ENCODE data around the gene SCAMP2. TPM values are rescaled to one million over a fixed set of nuclear protein-coding genes. Genes with fewer than 3 reads are reported as not detected.

The SCAMP2 gene
- total RNA-seq, 2 experiments from 2014 or later: 56.1 to 56.9 TPM

DNA sequence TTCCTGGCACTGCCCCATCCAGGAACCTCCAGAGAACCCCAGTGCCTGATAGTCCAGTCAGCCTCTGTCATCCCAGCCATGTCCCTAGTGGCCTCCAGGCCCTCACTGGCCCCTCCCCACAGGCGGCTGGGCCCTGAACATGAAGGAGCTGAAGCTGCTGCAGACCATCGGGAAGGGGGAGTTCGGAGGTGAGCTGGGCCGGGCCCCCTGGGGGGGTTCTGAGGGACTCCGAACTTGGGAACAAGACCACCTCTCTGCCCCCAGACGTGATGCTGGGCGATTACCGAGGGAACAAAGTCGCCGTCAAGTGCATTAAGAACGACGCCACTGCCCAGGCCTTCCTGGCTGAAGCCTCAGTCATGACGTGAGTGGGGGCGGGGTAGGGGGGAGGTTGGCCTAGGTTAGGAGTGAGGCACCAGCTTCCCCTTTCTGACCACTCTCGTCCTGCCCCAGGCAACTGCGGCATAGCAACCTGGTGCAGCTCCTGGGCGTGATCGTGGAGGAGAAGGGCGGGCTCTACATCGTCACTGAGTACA, 72.5 kb downstream of the SCAMP2 start:
- Histone ChIP-seq H3K9me3 (ENCODE audit: control insufficient read depth in 1 of 2, insufficient read depth in 1 of 2, low read length in 2 of 2) (no peaks in the 10 kb centered on the region), H3K27ac (ENCODE audit: low read depth in 1 of 2, low read length in 2 of 2) (no peak overlapping the region), H3K27me3 (ENCODE audit: control insufficient read depth in 1 of 2, insufficient read depth in 2 of 2, low read length in 2 of 2) (no peaks in the 10 kb centered on the region), H3K4me1 (ENCODE audit: insufficient read depth, low read length) (peaks cover 53% of the 10 kb centered on the region), H3K4me3 (ENCODE audit: low read length) (no peak overlapping the region), H3K36me3 (ENCODE audit: insufficient read depth, low read length) (peaks cover 63% of the 10 kb centered on the region)
- ChIA-PET POLR2A (interaction anchor here (33.5 kb wide), 1 partner anchor 21 kb away, joined by 925 read pairs; the partner anchor contains the start of gene CSK), CTCF (interaction anchor here (0.6 to 14.8 kb wide), 4 partner anchors 10 to 29 kb away, joined by 3 to 353 read pairs (median 132); partner anchors contain the start of gene CSK)
- peaks cover 44% of the 10 kb centered on the region for H3K4me1 Mint-ChIP-seq (ENCODE audit: low read depth)
- DNase-seq: peak in 1 of 14 experiments; percentile 49
- TF ChIP-seq, protein P1, sequence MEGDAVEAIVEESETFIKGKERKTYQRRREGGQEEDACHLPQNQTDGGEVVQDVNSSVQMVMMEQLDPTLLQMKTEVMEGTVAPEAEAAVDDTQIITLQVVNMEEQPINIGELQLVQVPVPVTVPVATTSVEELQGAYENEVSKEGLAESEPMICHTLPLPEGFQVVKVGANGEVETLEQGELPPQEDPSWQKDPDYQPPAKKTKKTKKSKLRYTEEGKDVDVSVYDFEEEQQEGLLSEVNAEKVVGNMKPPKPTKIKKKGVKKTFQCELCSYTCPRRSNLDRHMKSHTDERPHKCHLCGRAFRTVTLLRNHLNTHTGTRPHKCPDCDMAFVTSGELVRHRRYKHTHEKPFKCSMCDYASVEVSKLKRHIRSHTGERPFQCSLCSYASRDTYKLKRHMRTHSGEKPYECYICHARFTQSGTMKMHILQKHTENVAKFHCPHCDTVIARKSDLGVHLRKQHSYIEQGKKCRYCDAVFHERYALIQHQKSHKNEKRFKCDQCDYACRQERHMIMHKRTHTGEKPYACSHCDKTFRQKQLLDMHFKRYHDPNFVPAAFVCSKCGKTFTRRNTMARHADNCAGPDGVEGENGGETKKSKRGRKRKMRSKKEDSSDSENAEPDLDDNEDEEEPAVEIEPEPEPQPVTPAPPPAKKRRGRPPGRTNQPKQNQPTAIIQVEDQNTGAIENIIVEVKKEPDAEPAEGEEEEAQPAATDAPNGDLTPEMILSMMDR (IDR thresholded peaks at IDR 0.05): no peak
- no peaks in the 10 kb centered on the region for H3K9me3 Mint-ChIP-seq
- H3K4me3 Mint-ChIP-seq: no peak overlapping the region
- no peak for ATAC-seq (ENCODE audit: poor library complexity)
- intact Hi-C loops (cut with DNase I, micrococcal nuclease): loop anchor here (1.0 to 5.0 kb wide), 4 partner anchors 20 to 166 kb away; no protein-coding TSS in a partner anchor
- H3K27ac Mint-ChIP-seq: peak overlapping the region; percentile 93
- no peaks in the 10 kb centered on the region for H3K27me3 Mint-ChIP-seq
- H3K36me3 Mint-ChIP-seq (ENCODE audit: low read depth): peaks cover 77% of the 10 kb centered on the region

DNA sequence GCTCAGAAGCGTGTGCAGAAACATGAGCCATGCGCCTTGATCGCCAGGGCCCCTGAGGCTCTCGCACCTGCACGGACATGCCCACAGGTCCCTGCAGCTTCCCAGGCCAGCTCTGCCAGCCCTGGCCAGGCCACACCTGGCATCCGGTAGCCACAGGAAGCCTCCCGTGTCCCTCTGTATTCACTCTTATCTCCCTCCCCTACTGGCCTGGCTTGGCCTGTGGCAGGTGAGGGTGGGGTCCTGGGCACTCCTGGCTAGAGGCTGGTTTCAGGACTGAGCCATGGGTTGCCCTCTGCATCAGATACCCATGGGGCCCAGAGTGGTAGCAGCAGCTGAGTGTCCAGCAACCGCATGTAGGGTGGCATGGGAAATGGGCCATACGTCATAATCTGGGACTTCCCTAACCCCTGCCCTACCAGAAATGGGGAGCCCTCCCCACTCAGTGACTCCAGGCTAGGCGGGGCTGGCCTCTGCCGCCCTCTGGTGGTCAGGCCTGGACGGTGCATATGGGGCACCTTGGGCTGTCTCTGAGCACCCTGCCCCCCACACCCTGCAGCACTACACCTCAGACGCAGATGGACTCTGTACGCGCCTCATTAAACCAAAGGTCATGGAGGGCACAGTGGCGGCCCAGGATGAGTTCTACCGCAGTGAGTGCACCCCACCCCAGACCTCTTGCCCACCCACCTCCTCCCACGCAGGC, 73.2 kb downstream of the SCAMP2 start:
- peak overlapping the region; percentile 93 for H3K27ac Mint-ChIP-seq
- peaks cover 60% of the 10 kb centered on the region for H3K4me1 ChIP-seq (ENCODE audit: insufficient read depth, low read length)
- DNase-seq: peak; percentile 78 to 94 (median 87)
- H3K36me3 ChIP-seq (ENCODE audit: insufficient read depth, low read length): peaks cover 69% of the 10 kb centered on the region
- no peaks in the 10 kb centered on the region for H3K27me3 Mint-ChIP-seq
- H3K4me3 ChIP-seq (ENCODE audit: low read length): no peak overlapping the region
- peaks cover 80% of the 10 kb centered on the region for H3K36me3 Mint-ChIP-seq (ENCODE audit: low read depth)
- no peaks in the 10 kb centered on the region for H3K9me3 Mint-ChIP-seq
- intact Hi-C loops (cut with DNase I, micrococcal nuclease): loop anchor here (1.0 to 5.0 kb wide), 5 partner anchors 19 to 165 kb away; no protein-coding TSS in a partner anchor
- ATAC-seq (ENCODE audit: poor library complexity): peak; percentile 94
- no peaks in the 10 kb centered on the region for H3K27me3 ChIP-seq (ENCODE audit: control insufficient read depth in 1 of 2, insufficient read depth in 2 of 2, low read length in 2 of 2)
- H3K27ac ChIP-seq (ENCODE audit: low read depth in 1 of 2, low read length in 2 of 2): peak overlapping the region; percentile 85 to 90
- ChIA-PET POLR2A (interaction anchor here (33.5 kb wide), 1 partner anchor 21 kb away, joined by 925 read pairs; the partner anchor contains the start of gene CSK), CTCF (interaction anchor here (0.7 to 14.8 kb wide), 7 partner anchors 9 to 154 kb away, joined by 3 to 353 read pairs (median 8); partner anchors contain the start of gene CSK)
- TF ChIP-seq, protein P1 (IDR thresholded peaks at IDR 0.05): peak; percentile 94
- H3K4me3 Mint-ChIP-seq: peak overlapping the region; percentile 34
- peaks cover 50% of the 10 kb centered on the region for H3K4me1 Mint-ChIP-seq (ENCODE audit: low read depth)
- H3K9me3 ChIP-seq (ENCODE audit: control insufficient read depth in 1 of 2, insufficient read depth in 1 of 2, low read length in 2 of 2): no peaks in the 10 kb centered on the region

DNA sequence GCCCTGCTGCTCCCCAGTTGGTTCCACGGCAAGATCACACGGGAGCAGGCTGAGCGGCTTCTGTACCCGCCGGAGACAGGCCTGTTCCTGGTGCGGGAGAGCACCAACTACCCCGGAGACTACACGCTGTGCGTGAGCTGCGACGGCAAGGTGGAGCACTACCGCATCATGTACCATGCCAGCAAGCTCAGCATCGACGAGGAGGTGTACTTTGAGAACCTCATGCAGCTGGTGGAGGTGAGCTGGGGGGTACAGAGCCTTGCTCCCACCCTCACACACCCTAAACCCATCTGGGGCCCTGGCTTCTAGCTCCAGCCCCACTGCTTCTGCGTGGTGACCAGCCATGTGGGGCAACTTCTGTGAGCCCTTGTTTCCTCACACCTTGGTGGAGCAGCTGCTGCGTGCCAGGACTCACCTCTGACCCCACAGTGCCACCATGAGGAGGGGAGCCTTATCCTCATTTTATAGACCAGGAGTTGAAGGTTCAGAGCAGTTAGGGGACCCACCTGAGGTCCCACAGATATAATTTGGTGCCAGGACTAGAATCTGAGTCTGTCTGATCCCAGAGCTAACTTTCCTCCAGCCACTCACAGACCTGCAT, 73.8 kb downstream of the SCAMP2 start:
- intact Hi-C loops (cut with DNase I, micrococcal nuclease): loop anchor here in 1 of 2 experiments (5.0 kb wide), 1 partner anchor 153 kb away; no protein-coding TSS in a partner anchor
- H3K27ac Mint-ChIP-seq: peak overlapping the region; percentile 93
- Histone ChIP-seq H3K4me1 (ENCODE audit: insufficient read depth, low read length) (peaks cover 66% of the 10 kb centered on the region), H3K9me3 (ENCODE audit: control insufficient read depth in 1 of 2, insufficient read depth in 1 of 2, low read length in 2 of 2) (no peaks in the 10 kb centered on the region), H3K4me3 (ENCODE audit: low read length) (no peak overlapping the region), H3K27me3 (ENCODE audit: control insufficient read depth in 1 of 2, insufficient read depth in 2 of 2, low read length in 2 of 2) (no peaks in the 10 kb centered on the region), H3K36me3 (ENCODE audit: insufficient read depth, low read length) (peaks cover 75% of the 10 kb centered on the region), H3K27ac (ENCODE audit: low read depth in 1 of 2, low read length in 2 of 2) (peak overlapping the region; percentile 85 to 90)
- no peaks in the 10 kb centered on the region for H3K27me3 Mint-ChIP-seq
- H3K4me3 Mint-ChIP-seq: no peak overlapping the region
- CTCF ChIA-PET: interaction anchor here (0.7 to 14.8 kb wide), 7 partner anchors 9 to 153 kb away, joined by 3 to 353 read pairs (median 8); partner anchors contain the start of gene CSK
- no peaks in the 10 kb centered on the region for H3K9me3 Mint-ChIP-seq
- peaks cover 57% of the 10 kb centered on the region for H3K4me1 Mint-ChIP-seq (ENCODE audit: low read depth)
- ATAC-seq (ENCODE audit: poor library complexity) (no peak), DNase-seq (peak in 4 of 14 experiments; percentile 36 to 68 (median 54))
- POLR2A ChIA-PET: interaction anchor here (33.5 kb wide), 1 partner anchor 20 kb away, joined by 925 read pairs; the partner anchor contains the start of gene CSK
- H3K36me3 Mint-ChIP-seq (ENCODE audit: low read depth): peaks cover 84% of the 10 kb centered on the region
- TF ChIP-seq, protein P1 (IDR thresholded peaks at IDR 0.05): no peak
